Body of pancreas (tissue), 4 donors: ENCODE measurements around the gene PAFAH2. TPM values are rescaled to one million over a fixed set of nuclear protein-coding genes. Genes with fewer than 3 reads are reported as not detected.

ENCODE experiments used
- ATAC-seq: fragments of 150-250 bp; one replicate; pipeline ENCODE4 v1.9.1; 2016
- DNase-seq, 4 donors: peaks; one replicate each; pipeline ENCODE4 v3.0.0-alpha.2; 2019
- H3K27ac ChIP-seq, 4 donors: fragments of 200-600 bp; sonication (generic); 1 replicate in 3 of 4; 2 replicates in 1 of 4; pipeline versions ENCODE4 v1.5.1 to v1.6.1; 2016 to 2019; ENCODE audit warnings: mild to moderate bottlenecking in 1 of 4, mixed read lengths in 1 of 4, moderate library complexity in 1 of 4
- H3K27me3 ChIP-seq, 2 donors: fragments of 200-600 bp; sonication (generic); one replicate each; pipeline ENCODE4 v1.6.0; 2016; ENCODE audit warnings: mild to moderate bottlenecking in 1 of 2
- H3K36me3 ChIP-seq, 2 donors: fragments of 200-600 bp; sonication (generic); replicated peaks in 1 of 2; 2 replicates each; pipeline ENCODE4 v1.5.1; 2016; ENCODE audit warnings: low read depth in 2 of 2; ENCODE audit not compliant: insufficient read depth in 1 of 2
- H3K4me1 ChIP-seq: fragments of 200-600 bp; sonication (generic); one replicate; pipeline ENCODE4 v1.6.0; 2016
- H3K4me3 ChIP-seq, 2 donors: fragments of 200-600 bp; sonication (generic); 1 replicate in 1 of 2; 2 replicates in 1 of 2; pipeline ENCODE4 v1.5.1; 2016 to 2019
- H3K9me3 ChIP-seq, 3 donors: fragments of 200-600 bp; sonication (generic); 1 replicate in 2 of 3; 2 replicates in 1 of 3; pipeline ENCODE4 v1.5.1; 2016
- CTCF ChIP-seq, 7 experiments: fragments of 450-650 bp in 4 of 7; fragments of 200-600 bp in 3 of 7; sonication (generic) in 3 of 7; IDR thresholded peaks; one replicate each; pipeline ENCODE4 v1.5.1; 2016 to 2019; ENCODE audit warnings: antibody characterized with exemption in 7 of 7
- POLR2A ChIP-seq, 3 donors: fragments of 450-650 bp; IDR thresholded peaks; one replicate each; pipeline ENCODE4 v1.6.1; 2016; ENCODE audit warnings: antibody characterized with exemption in 3 of 3, mild to moderate bottlenecking in 2 of 3
- WGBS, 2 donors: methylation state at CpG; one replicate each; pipeline ENCODE4 v1.1.5; 2017; 5-methylcytosine and 5-hydroxymethylcytosine counted together
- intact Hi-C: fragments of 100-400 bp; cut with DNase I; formaldehyde crosslinking; loops from one replicate; pipeline ENCODE4 v1.15.1; 2023
- total RNA-seq, 2 donors: library from RNA; depleted of rRNA; stranded (reverse); fragments of >200 nt; gene quantifications; one replicate each; pipeline ENCODE4 v1.1.0, GENCODE V29; 2016

PAFAH2 gene
- total RNA-seq, 2 donors from 2014 or later, result 14.8 to 46.4 TPM

- no peak overlapping the region for H3K27ac ChIP-seq
- no peaks in the 10 kb centered on the region for H3K9me3 ChIP-seq
- intact Hi-C loops, result no loop called here
- WGBS, 2 donors, result 80 to 90% methylated on average over 5 of the region's 5 CpGs
- peaks cover 12% of the 10 kb centered on the region for H3K4me1 ChIP-seq
- no peak overlapping the region for H3K4me3 ChIP-seq
- no peaks in the 10 kb centered on the region for H3K36me3 ChIP-seq
- no peak for ATAC-seq
- no peaks in the 10 kb centered on the region for H3K27me3 ChIP-seq
- DNase-seq, result peak in 3 of 4 donors; percentile 12 to 25 (median 19)
- TF ChIP-seq CTCF (IDR thresholded peaks at IDR 0.05) (no peak), POLR2A (IDR thresholded peaks at IDR 0.05) (no peak)
Observed at GRCh38 chr1:25927521-25928265, 70.2 kb downstream of the PAFAH2 start.

GRCh38 chr1:25926731-25927496 is 70.9 kb downstream of the PAFAH2 start:
- DNase-seq (no peak), ATAC-seq (no peak)
- intact Hi-C loops, result no loop called here
- WGBS, 2 donors, result 65 to 77% methylated on average over 11 to 12 of the region's 13 CpGs
- H3K4me3 ChIP-seq, result no peak overlapping the region
- no peaks in the 10 kb centered on the region for H3K9me3 ChIP-seq
- no peaks in the 10 kb centered on the region for H3K27me3 ChIP-seq
- no peaks in the 10 kb centered on the region for H3K36me3 ChIP-seq
- TF ChIP-seq POLR2A (IDR thresholded peaks at IDR 0.05), result no peak
- TF ChIP-seq CTCF (IDR thresholded peaks at IDR 0.05), result no peak
- H3K4me1 ChIP-seq, result peaks cover 17% of the 10 kb centered on the region
- H3K27ac ChIP-seq, result no peak overlapping the region

- H3K36me3 ChIP-seq, result no peaks in the 10 kb centered on the region
- H3K4me1 ChIP-seq, result peaks cover 17% of the 10 kb centered on the region
- no peaks in the 10 kb centered on the region for H3K9me3 ChIP-seq
- no peak overlapping the region for H3K4me3 ChIP-seq
- intact Hi-C loops, result no loop called here
- no peaks in the 10 kb centered on the region for H3K27me3 ChIP-seq
- no peak for ATAC-seq
- TF ChIP-seq POLR2A (IDR thresholded peaks at IDR 0.05), result no peak
- TF ChIP-seq CTCF (IDR thresholded peaks at IDR 0.05), result no peak
- WGBS, 2 donors, result 51 to 68% methylated on average over 2 of the region's 2 CpGs
- no peak overlapping the region for H3K27ac ChIP-seq
- no peak for DNase-seq
Observed at GRCh38 chr1:25924454-25924853, 73.4 kb downstream of the PAFAH2 start.

GRCh38 chr1:25922971-25923552 is 74.8 kb downstream of the PAFAH2 start:
- TF ChIP-seq POLR2A (IDR thresholded peaks at IDR 0.05) (peak in 1 of 3 donors; percentile 49), CTCF (IDR thresholded peaks at IDR 0.05) (no peak)
- WGBS, 2 donors, result 1% methylated on average over 14 to 32 of the region's 32 CpGs

More at GRCh38 chr1:25922971-25923552, 74.8 kb downstream of the PAFAH2 start:
- peak; percentile 71 for ATAC-seq
- H3K4me3 ChIP-seq, result peak overlapping the region; percentile 24 to 37
- H3K27me3 ChIP-seq, result no peaks in the 10 kb centered on the region
- peak overlapping the region; percentile 4 to 78 (median 40) for H3K27ac ChIP-seq
- intact Hi-C loops, result no loop called here
- no peaks in the 10 kb centered on the region for H3K9me3 ChIP-seq
- H3K36me3 ChIP-seq, result no peaks in the 10 kb centered on the region
- peaks cover 17% of the 10 kb centered on the region for H3K4me1 ChIP-seq
- peak; percentile 20 to 43 (median 32) for DNase-seq
